ENCODE measurements around the gene SLC35F1.

The SLC35F1 gene

DNA sequence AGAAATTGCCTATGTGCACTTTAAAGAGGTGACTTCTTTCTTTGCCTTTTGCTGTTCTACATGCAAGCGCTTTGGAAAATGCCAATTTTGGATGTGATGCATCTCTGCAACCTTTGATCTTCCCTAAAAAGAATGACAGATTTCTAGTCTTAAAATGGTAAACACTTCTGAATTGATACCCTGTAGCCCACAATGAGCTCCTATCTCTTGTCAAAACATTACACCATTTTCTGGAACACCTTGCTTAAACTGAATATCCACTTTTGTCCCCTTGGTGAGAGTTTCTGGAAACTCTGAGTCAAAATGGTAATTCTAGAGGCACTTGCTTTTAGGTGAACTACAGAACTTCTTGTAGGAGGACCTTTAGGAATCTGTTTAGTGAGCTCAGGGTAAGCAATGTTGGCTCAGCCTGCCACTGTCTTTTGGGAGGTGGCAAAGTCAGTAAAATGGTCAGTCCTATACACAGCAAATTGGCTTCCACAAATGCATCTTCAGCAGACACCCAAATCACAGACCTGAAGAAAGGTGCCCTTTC, 216.5 kb downstream of the SLC35F1 start:
- no peak for DNase-seq (ENCODE audit: low spot score)

DNA sequence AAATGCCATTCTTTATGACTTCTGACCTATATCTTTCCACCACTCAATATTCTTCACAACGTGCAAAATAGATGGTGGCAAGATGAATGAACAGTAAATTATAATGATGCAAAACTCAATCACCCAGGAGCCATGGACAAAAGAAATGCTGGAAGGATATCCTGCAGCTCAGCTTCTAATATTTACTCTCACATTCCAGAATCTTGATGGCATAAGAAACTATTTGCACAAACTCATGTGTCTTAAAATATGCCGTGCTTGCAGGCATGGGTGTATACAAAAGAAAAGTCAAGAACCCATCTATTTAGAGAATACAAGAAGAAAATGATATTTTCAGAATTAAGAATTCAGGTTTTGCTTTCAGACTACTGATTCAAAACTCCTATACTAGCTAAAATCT, 217.8 kb downstream of the SLC35F1 start:
- DNase-seq (ENCODE audit: low spot score): no peak

GRCh38 chr6:118128755-118129154, 221.7 kb downstream of the SLC35F1 start:
- no peak for DNase-seq (ENCODE audit: low spot score)

DNA sequence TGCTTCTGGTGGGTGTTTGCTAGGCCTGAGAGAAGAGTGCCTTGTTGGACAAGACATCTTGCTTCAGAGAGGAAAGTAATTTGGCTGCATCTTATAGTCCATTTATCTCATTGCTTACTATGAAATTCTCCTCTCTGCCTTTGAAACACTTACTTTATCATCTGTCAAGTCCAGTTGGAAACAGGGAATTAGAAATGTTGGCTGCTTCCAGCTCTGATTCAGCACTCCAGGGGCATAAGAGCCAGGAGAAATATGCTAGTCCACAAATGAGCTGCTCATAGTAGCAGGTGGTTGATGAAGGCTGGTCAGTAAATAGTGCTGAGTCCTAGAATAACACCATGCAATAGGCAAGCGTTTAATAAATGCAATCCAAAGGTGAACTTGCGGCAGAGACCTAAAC, 227.1 kb downstream of the SLC35F1 start:
- no peak for DNase-seq (ENCODE audit: low spot score)

GRCh38 chr6:118134736-118135135, 227.7 kb downstream of the SLC35F1 start:
- DNase-seq (ENCODE audit: low spot score): no peak

- no peak for DNase-seq (ENCODE audit: low spot score)
These were observed 228.3 kb downstream of the SLC35F1 start for GRCh38 chr6:118135371-118135770.

DNA sequence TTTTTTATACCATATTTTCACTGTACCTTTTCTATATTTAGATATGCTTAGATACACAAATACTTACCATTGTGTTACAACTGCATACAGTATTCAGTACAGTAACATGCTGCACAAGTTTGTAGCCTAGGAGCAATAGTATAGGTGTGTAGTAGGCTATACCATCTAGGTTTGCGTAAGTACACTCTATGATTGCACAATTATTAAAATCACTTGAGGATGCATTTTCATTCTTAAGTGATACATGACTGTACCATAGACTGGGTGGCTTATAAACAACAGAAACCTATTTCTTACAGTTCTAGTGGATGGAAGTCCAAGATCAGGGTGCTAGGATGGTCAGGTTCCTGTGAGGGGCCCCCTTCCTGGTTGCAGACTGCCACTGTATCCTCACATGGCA, 234.1 kb downstream of the SLC35F1 start:
- DNase-seq (ENCODE audit: low spot score): no peak

DNA sequence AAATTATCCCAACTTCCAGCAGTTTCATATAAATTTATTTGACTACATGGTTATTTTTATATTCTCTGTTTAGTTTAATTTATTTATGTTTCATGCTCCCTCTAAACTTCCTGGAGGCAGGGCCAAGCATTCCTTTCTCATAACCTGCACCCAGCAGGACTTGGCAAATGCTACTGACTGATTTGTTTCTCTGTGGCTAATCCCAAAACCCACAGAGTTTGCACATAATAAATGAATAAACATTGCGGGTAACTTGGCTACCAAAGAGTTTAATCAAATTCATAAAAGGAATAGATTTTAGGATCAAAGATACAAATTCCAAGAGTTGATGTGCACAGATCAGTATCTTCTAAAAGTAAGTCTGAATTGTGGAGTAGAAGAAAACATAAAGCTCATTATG, 239.5 kb downstream of the SLC35F1 start:
- no peak for DNase-seq (ENCODE audit: low spot score)

DNA sequence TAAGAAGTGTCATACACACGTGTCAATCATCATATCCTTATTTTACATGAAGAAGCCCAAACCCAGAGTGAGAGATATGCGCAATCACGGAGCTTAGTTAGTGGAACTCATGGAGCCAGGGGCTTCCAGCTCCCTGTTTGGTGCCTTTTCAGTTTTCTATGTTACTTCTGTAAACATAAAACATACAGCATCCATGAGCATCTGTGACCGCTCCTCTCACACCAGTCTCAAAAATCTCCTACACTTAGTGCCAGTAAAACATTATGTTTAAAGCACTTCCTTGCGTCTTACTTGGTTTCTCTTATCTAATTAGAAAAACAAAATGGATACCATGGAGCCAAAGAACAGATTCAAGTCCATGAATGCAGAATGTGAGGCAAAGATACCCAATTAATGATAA, 240.4 kb downstream of the SLC35F1 start:
- DNase-seq (ENCODE audit: low spot score): no peak

GRCh38 chr6:118148561-118148960, 241.5 kb downstream of the SLC35F1 start:
- no peak for DNase-seq (ENCODE audit: low spot score)

GRCh38 chr6:118152524-118152923, 245.5 kb downstream of the SLC35F1 start:
- DNase-seq (ENCODE audit: low spot score): no peak

GRCh38 chr6:118161343-118161742, 254.3 kb downstream of the SLC35F1 start:
- DNase-seq (ENCODE audit: low spot score): no peak

DNA sequence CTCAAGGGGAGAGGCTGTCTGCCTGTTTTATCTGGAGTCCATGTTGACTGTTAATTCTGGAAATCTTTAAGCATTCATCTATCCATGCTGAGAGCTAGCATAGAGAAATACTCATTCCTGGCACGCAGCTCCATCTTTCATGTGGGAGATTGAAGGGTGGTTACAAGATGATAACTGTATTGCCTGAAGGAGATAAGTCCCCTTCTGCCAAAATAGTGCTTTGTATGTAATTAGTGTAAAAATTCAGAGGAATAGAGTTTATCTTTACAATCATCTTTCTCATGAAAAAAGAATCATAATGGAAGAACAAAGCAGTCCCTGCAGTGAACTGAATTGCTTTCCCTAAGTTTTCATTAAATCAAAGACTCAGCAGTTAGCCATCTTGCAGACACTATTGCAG, 256.5 kb downstream of the SLC35F1 start:
- DNase-seq (ENCODE audit: low spot score): no peak

DNA sequence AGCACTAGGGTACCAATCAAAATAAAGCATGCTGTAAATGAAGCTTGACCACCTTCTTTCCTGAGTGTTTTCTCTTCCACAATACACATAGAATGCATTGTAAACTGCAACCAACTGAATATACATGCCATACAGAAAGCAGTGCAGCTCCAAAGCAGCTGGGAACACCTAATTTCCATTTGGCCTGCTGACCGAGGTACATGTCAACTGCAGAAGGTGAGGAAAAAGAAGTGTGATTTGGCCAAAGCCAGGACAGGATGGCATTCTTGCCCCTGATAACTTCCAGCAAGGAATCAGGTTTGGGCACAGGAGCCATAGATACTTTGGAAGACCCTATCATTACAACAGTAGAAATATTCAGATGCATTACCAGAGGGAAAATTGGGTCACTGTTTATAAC, 258.4 kb downstream of the SLC35F1 start:
- DNase-seq (ENCODE audit: low spot score): no peak

GRCh38 chr6:118168421-118168820, 261.4 kb downstream of the SLC35F1 start:
- no peak for DNase-seq (ENCODE audit: low spot score)

DNA sequence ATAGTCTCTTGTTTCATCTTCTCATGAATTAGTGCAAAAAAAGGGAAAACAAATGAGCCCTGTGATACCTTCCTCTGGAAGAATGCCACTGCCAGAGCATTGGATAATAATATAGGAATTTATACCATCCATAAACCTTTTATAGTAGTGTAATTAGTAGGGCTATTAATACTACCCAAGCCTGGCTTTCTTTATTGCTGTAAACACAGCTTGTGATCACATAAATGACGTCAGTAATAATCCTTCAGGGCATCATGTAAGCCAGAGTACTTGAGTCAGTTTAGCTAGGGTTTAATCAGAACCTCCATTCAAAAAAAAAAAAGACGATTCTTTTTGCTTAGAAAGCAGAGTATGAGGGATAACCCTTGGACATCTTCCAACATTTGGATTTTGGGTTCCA, 264.8 kb downstream of the SLC35F1 start:
- DNase-seq (ENCODE audit: low spot score): no peak

DNA sequence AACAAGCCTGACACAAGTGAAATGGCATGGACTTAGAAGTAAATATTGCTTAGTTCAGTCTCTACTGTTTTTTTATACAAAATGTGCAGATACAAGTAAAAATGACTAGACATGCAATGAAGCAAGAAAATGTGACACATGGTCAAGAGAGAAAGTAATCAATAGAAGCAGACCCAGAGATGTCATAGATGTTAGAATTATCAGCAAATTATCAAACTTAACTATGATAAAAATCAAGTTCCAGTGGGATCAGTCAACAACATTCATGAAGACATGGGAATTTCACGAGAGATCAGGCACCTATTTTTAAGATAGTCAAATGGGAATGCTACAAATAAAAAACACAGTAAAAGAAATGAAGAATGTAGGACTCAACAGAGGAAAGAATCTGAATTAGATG, 267.0 kb downstream of the SLC35F1 start:
- DNase-seq (ENCODE audit: low spot score): no peak

GRCh38 chr6:118177720-118178119, 270.7 kb downstream of the SLC35F1 start:
- no peak for DNase-seq (ENCODE audit: low spot score)

- no peak for DNase-seq (ENCODE audit: low spot score)
These were observed 272.0 kb downstream of the SLC35F1 start for GRCh38 chr6:118179048-118179447.

DNA sequence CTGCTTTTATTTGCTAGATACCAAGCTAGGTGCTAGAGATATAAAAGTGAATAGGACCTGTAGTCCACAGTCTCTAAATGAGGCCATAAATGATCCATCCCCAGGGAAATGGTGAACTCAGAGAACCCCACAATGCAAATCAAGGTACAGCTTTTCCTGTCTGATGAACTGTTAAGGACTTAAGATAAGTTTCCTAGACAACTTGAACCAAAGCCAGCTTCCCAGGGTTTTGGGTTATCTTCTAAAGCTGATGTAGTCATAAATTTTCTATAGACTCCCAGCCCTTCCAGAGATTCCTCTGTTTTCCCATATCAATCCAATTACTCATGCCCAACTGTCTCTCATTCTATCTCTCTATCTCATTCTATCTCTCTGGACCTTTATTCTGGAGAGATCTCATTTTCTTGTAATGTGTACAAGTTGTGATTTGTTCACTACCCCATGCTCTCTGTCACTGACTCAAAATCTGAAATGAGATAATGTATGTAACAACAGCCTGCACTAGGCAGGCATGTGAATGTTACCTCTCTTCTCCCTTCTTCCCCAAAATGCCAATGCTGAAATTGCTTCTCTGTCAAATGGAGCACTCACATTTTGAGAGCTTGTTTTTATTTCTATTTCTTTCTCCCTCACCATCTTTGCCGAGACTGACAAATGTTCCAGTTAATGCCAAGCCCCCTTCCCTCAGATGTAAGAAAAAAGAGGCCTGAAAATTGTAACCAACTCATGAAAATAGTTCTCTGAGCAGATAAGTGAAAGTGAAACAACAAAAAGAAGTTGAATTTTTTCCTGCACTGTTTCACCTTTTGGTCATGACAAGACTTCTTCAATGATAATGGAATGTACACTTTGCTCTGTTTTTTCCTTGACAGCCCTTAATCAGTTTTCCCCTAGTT, 279.9 kb downstream of the SLC35F1 start:
- DNase-seq (ENCODE audit: low spot score): no peak

GRCh38 chr6:118187568-118188164, 280.6 kb downstream of the SLC35F1 start:
- DNase-seq (ENCODE audit: low spot score): no peak

DNA sequence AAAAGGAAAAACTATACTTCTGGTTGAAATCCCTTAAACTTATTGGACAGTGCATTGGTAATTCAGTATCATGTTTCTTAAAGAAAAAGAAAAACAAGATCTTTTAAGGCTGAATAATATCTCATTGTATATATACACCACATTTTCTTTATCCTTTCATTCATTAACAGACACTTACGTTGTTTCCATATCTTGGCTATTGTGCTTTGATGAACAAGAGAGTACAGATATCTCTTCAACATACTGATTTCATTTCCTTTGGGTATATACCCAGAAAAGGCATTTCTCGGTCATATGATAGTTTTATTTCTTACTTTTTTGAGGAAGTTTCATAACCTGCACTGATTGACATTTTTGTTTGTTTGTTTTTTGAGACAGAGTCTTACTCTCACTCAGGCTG, 281.5 kb downstream of the SLC35F1 start:
- no peak for DNase-seq (ENCODE audit: low spot score)

DNA sequence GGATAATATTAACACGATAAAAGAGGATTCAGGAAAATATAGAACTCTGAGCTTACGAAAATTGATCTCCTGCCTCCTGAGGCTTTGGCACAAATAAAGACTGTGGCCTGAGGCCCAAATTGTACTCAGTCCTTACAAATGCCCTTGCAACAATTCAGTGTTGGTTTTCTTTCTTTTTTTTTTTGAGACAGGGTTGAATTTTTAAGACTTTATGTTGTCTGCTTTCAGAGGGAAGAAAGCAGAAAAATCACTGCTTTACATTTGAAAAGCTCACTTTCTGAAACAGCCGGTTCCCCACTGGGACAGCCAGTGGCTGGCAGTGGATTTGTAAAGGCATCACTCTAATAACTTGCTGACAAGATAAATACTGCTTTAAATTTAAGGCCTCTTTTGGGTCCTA, 290.5 kb downstream of the SLC35F1 start:
- no peak for DNase-seq (ENCODE audit: low spot score)

- DNase-seq (ENCODE audit: low spot score): no peak
These were observed 291.7 kb downstream of the SLC35F1 start for GRCh38 chr6:118198746-118199145.

Measured in LoVo (cell line).